Hepatocyte (in vitro differentiated cells): ENCODE data around the gene PGD. TPM values are rescaled to one million over a fixed set of nuclear protein-coding genes. Genes with fewer than 3 reads are reported as not detected.

ENCODE experiments used
- DNase-seq: peaks from one replicate; pipeline ENCODE4 v3.0.0-alpha.2; 2016; ENCODE audit warnings: low spot score
- H2AFZ ChIP-seq: fragments of 200-600 bp; sonication (generic); 2 replicates; pipeline ENCODE4 v1.6.0; 2016; ENCODE audit warnings: antibody characterized with exemption, mild to moderate bottlenecking
- H3K27ac ChIP-seq: fragments of 200-600 bp; sonication (generic); 2 replicates; pipeline ENCODE4 v1.5.1; 2016; ENCODE audit warnings: mild to moderate bottlenecking
- H3K27me3 ChIP-seq: fragments of 200-600 bp; sonication (generic); 2 replicates; pipeline ENCODE4 v1.6.1; 2016
- H3K36me3 ChIP-seq: fragments of 200-600 bp; sonication (generic); replicated peaks from 2 replicates; pipeline ENCODE4 v1.5.1; 2016; ENCODE audit warnings: low read depth; ENCODE audit not compliant: insufficient read depth
- H3K4me1 ChIP-seq: fragments of 200-600 bp; sonication (generic); 2 replicates; pipeline ENCODE4 v1.5.1; 2016; ENCODE audit warnings: mild to moderate bottlenecking, moderate library complexity; ENCODE audit not compliant: insufficient read depth
- H3K4me2 ChIP-seq: fragments of 200-600 bp; sonication (generic); 2 replicates; pipeline ENCODE4 v1.6.0; 2016
- H3K4me3 ChIP-seq: fragments of 200-600 bp; sonication (generic); 2 replicates; pipeline ENCODE4 v1.5.1; 2016; ENCODE audit warnings: mild to moderate bottlenecking
- H3K79me2 ChIP-seq: fragments of 200-600 bp; sonication (generic); 2 replicates; pipeline ENCODE4 v1.6.0; 2017; ENCODE audit warnings: mild to moderate bottlenecking
- H3K9me2 ChIP-seq: fragments of 200-600 bp; sonication (generic); replicated peaks from 2 replicates; pipeline ENCODE4 v1.6.0; 2017; ENCODE audit warnings: mild to moderate bottlenecking; ENCODE audit not compliant: insufficient read depth
- H3K9me3 ChIP-seq: fragments of 200-600 bp; sonication (generic); 2 replicates; pipeline ENCODE4 v1.5.1; 2016; ENCODE audit warnings: low read depth, mild to moderate bottlenecking
- H4K20me1 ChIP-seq: fragments of 200-600 bp; sonication (generic); 2 replicates; pipeline ENCODE4 v1.6.0; 2016; ENCODE audit warnings: mild to moderate bottlenecking; ENCODE audit not compliant: insufficient read depth, poor library complexity, severe bottlenecking
- CTCF ChIP-seq: fragments of 200-600 bp; sonication (generic); IDR thresholded peaks from 2 replicates; pipeline ENCODE4 v1.5.1; 2016; ENCODE audit warnings: antibody characterized with exemption, mild to moderate bottlenecking; ENCODE audit not compliant: poor library complexity
- EZH2 ChIP-seq: fragments of 200-600 bp; sonication (generic); IDR thresholded peaks from 2 replicates; pipeline ENCODE4 v1.6.1; 2016; ENCODE audit warnings: antibody characterized with exemption, mild to moderate bottlenecking, borderline replicate concordance
- EZH2phosphoT487 ChIP-seq: fragments of 200-600 bp; sonication (generic); IDR thresholded peaks from one replicate; pipeline ENCODE4 v1.6.1; 2018; ENCODE audit warnings: antibody characterized with exemption, mild to moderate bottlenecking, low read depth, moderate library complexity; ENCODE audit not compliant: unreplicated experiment, severe bottlenecking
- WGBS: methylation state at CpG from one replicate; pipeline ENCODE4 v1.1.6; 2016; ENCODE audit warnings: low lambda C conversion rate; ENCODE audit errors: missing lambda C conversion rate; 5-methylcytosine and 5-hydroxymethylcytosine counted together
- polyA plus RNA-seq: library from polyadenylated mRNA; unstranded; fragments of >200 nt; fragmentation: Nextera tagmentation; extraction: Ambion mirVana; gene quantifications from 2 replicates; pipeline ENCODE4 v1.2.1, GENCODE V29; 2016
- total RNA-seq: library from RNA; depleted of rRNA; stranded (reverse); fragments of >200 nt; gene quantifications from 2 replicates; pipeline ENCODE4 v1.2.3, GENCODE V29; 2014

The PGD gene
- total and polyA plus RNA-seq, 2 experiments from 2014 or later: 86.8 to 103 TPM

GRCh38 chr1:10399444-10399941, 629 bp downstream of the PGD start:
- no peaks in the 10 kb centered on the region for H3K9me3 ChIP-seq
- no peaks in the 10 kb centered on the region for H4K20me1 ChIP-seq
- H3K27me3 ChIP-seq: no peaks in the 10 kb centered on the region
- no peaks in the 10 kb centered on the region for H3K9me2 ChIP-seq
- TF ChIP-seq EZH2 (no peak), CTCF (no peak), EZH2phosphoT487 (no peak)
- peak; percentile 34 for DNase-seq
- H3K4me1 ChIP-seq: peaks cover 11% of the 10 kb centered on the region
- H2AFZ ChIP-seq: peak overlapping the region; percentile 67
- 1% methylated on average over 38 of the region's 42 CpGs for WGBS
- peaks cover 34% of the 10 kb centered on the region for H3K79me2 ChIP-seq
- H3K4me3 ChIP-seq: peak overlapping the region; percentile 71
- H3K27ac ChIP-seq: peak overlapping the region; percentile 96
- peak overlapping the region; percentile 86 for H3K4me2 ChIP-seq
- H3K36me3 ChIP-seq: no peaks in the 10 kb centered on the region

GRCh38 chr1:10400013-10400412, 1.1 kb downstream of the PGD start:
- Histone ChIP-seq H2AFZ (no peak overlapping the region), H3K4me2 (peak overlapping the region; percentile 86), H3K27me3 (no peaks in the 10 kb centered on the region), H3K4me3 (peak overlapping the region; percentile 71), H3K27ac (peak overlapping the region; percentile 96), H3K9me3 (no peaks in the 10 kb centered on the region), H3K36me3 (no peaks in the 10 kb centered on the region), H3K4me1 (peaks cover 11% of the 10 kb centered on the region), H3K9me2 (no peaks in the 10 kb centered on the region), H3K79me2 (peaks cover 34% of the 10 kb centered on the region), H4K20me1 (no peaks in the 10 kb centered on the region)
- 21% methylated on average over 8 of the region's 8 CpGs for WGBS
- no peak for TF ChIP-seq CTCF
- TF ChIP-seq EZH2phosphoT487: no peak
- TF ChIP-seq EZH2: no peak
- no peak for DNase-seq

GRCh38 chr1:10401281-10401680, 2.4 kb downstream of the PGD start:
- Histone ChIP-seq H3K79me2 (peaks cover 34% of the 10 kb centered on the region), H3K9me3 (no peaks in the 10 kb centered on the region), H3K4me1 (peaks cover 11% of the 10 kb centered on the region), H2AFZ (no peak overlapping the region), H3K4me2 (peak overlapping the region; percentile 1), H3K4me3 (no peak overlapping the region), H3K27ac (peak overlapping the region; percentile 96), H3K9me2 (no peaks in the 10 kb centered on the region), H4K20me1 (no peaks in the 10 kb centered on the region), H3K27me3 (no peaks in the 10 kb centered on the region), H3K36me3 (no peaks in the 10 kb centered on the region)
- DNase-seq: no peak
- TF ChIP-seq EZH2 (no peak), EZH2phosphoT487 (no peak)
- WGBS: 50% methylated on average over 1 of the region's 1 CpG

GRCh38 chr1:10402729-10403274, 3.9 kb downstream of the PGD start:
- Histone ChIP-seq H3K27ac (no peak overlapping the region), H3K4me1 (peaks cover 11% of the 10 kb centered on the region), H3K9me3 (no peaks in the 10 kb centered on the region), H3K79me2 (peaks cover 34% of the 10 kb centered on the region), H3K36me3 (no peaks in the 10 kb centered on the region), H4K20me1 (no peaks in the 10 kb centered on the region), H3K4me2 (no peak overlapping the region), H2AFZ (no peak overlapping the region), H3K4me3 (no peak overlapping the region), H3K9me2 (no peaks in the 10 kb centered on the region), H3K27me3 (no peaks in the 10 kb centered on the region)
- no peak for TF ChIP-seq EZH2phosphoT487
- WGBS: 95% methylated on average over 9 of the region's 9 CpGs
- no peak for DNase-seq
